IMR-90 (cell line): ENCODE measurements around the gene ADCY2. TPM values are rescaled to one million over a fixed set of nuclear protein-coding genes. Genes with fewer than 3 reads are reported as not detected.

Experiments used
- ATAC-seq: fragments of 200-7000 bp; cut with Tn5 transposase; 2 replicates; pipeline ENCODE4 v1.9.1; 2020; ENCODE audit warnings: low read depth, mild to moderate bottlenecking, moderate library complexity
- BruUV-seq: library from RNA; stranded (reverse); fragments of 400-500 nt; replicated peaks from 2 replicates; lab custom pipeline; 2021; lab: Mats Ljungman, UMichigan
- CTCF ChIA-PET: fragments of 300-600 bp; formaldehyde crosslinking; extraction: SDS; loops from one replicate; lab custom pipeline; 2021; ENCODE audit warnings: antibody characterized with exemption; lab: Yijun Ruan, JAX
- POLR2A ChIA-PET: fragments of 300-600 bp; sonication (Branson Sonifier 250); formaldehyde crosslinking; loops from one replicate; lab custom pipeline; 2022; ENCODE audit warnings: antibody characterized with exemption; ENCODE audit not compliant: unreplicated experiment; lab: Charles Lee
- DNase-seq: peaks from one replicate; pipeline ENCODE4 v3.0.0; 2013
- H2AFZ ChIP-seq: replicated peaks from 2 replicates; pipeline ENCODE3; 2013; ENCODE audit warnings: low read length, mild to moderate bottlenecking; ENCODE audit not compliant: poor library complexity
- H2AK5ac ChIP-seq: 2 replicates; pipeline ENCODE4 v1.6.1; 2013; ENCODE audit warnings: low read depth, low read length, inconsistent platforms
- H2AK9ac ChIP-seq: replicated peaks from 2 replicates; pipeline ENCODE3; 2013; ENCODE audit warnings: mild to moderate bottlenecking, low read depth, low read length, moderate library complexity; ENCODE audit not compliant: poor library complexity
- H2BK120ac ChIP-seq: 2 replicates; pipeline ENCODE4 v1.6.1; 2013; ENCODE audit warnings: low read depth, low read length, inconsistent platforms
- H2BK15ac ChIP-seq: 3 replicates; pipeline ENCODE4 v1.6.1; 2013; ENCODE audit warnings: low read depth, low read length, inconsistent platforms
- H2BK20ac ChIP-seq: 2 replicates; pipeline ENCODE4 v1.6.1; 2013; ENCODE audit warnings: low read depth, mild to moderate bottlenecking, inconsistent platforms, low read length, moderate library complexity
- H2BK5ac ChIP-seq: 2 replicates; pipeline ENCODE4 v1.6.1; 2013; ENCODE audit warnings: mild to moderate bottlenecking, low read depth, low read length, inconsistent platforms; ENCODE audit not compliant: poor library complexity, severe bottlenecking
- H3K14ac ChIP-seq: replicated peaks from 2 replicates; pipeline ENCODE4 v1.6.1; 2013; ENCODE audit warnings: low read depth, low read length, inconsistent platforms
- H3K18ac ChIP-seq: 2 replicates; pipeline ENCODE4 v1.6.1; 2013; ENCODE audit warnings: low read depth, low read length, control low read depth
- H3K23ac ChIP-seq: 2 replicates; pipeline ENCODE4 v1.6.1; 2013; ENCODE audit warnings: low read depth, low read length, inconsistent platforms
- H3K27ac ChIP-seq: 2 replicates; pipeline ENCODE4 v1.5.1; 2013; ENCODE audit warnings: mild to moderate bottlenecking, control low read depth, low read length; ENCODE audit not compliant: insufficient read depth
- H3K27me3 ChIP-seq: 2 replicates; pipeline ENCODE4 v1.6.1; 2013; ENCODE audit warnings: low read length; ENCODE audit not compliant: control insufficient read depth, insufficient read depth
- H3K36me3 ChIP-seq: 2 replicates; pipeline ENCODE4 v1.6.1; 2013; ENCODE audit warnings: low read length, mixed read lengths; ENCODE audit not compliant: control insufficient read depth, insufficient read depth
- H3K4ac ChIP-seq: 2 replicates; pipeline ENCODE4 v1.6.1; 2013; ENCODE audit warnings: low read depth, low read length, inconsistent platforms
- H3K4me1 ChIP-seq: 2 replicates; pipeline ENCODE4 v1.6.1; 2013; ENCODE audit warnings: low read length, mixed read lengths; ENCODE audit not compliant: control insufficient read depth, insufficient read depth
- H3K4me2 ChIP-seq: 2 replicates; pipeline ENCODE4 v1.6.1; 2013; ENCODE audit warnings: low read depth, mild to moderate bottlenecking, control low read depth, low read length, moderate library complexity
- H3K4me3 ChIP-seq: 2 replicates; pipeline ENCODE4 v1.5.1; 2013; ENCODE audit warnings: low read depth, mild to moderate bottlenecking, control low read depth, low read length, moderate library complexity; ENCODE audit not compliant: insufficient read depth
- H3K56ac ChIP-seq: 2 replicates; pipeline ENCODE4 v1.6.1; 2013; ENCODE audit warnings: low read length, inconsistent platforms; ENCODE audit not compliant: insufficient read depth; ENCODE audit errors: extremely low read depth
- H3K79me1 ChIP-seq, 2 experiments: 2 replicates each; pipeline ENCODE4 v1.6.1; 2013; ENCODE audit warnings: low read length in 2 of 2, inconsistent platforms in 1 of 2, low read depth in 1 of 2
- H3K9ac ChIP-seq: 2 replicates; pipeline ENCODE4 v1.6.1; 2013; ENCODE audit warnings: low read depth, low read length, control low read depth
- H3K9me1 ChIP-seq: 2 replicates; pipeline ENCODE4 v1.6.1; 2013; ENCODE audit warnings: low read length, inconsistent platforms; ENCODE audit not compliant: insufficient read depth
- H3K9me3 ChIP-seq: 2 replicates; pipeline ENCODE4 v1.6.1; 2013; ENCODE audit warnings: low read length; ENCODE audit not compliant: control insufficient read depth, insufficient read depth
- H4K20me1 ChIP-seq: 2 replicates; pipeline ENCODE4 v1.6.1; 2013; ENCODE audit warnings: low read length, inconsistent platforms; ENCODE audit not compliant: insufficient read depth
- H4K5ac ChIP-seq: 2 replicates; pipeline ENCODE4 v1.6.1; 2013; ENCODE audit warnings: mild to moderate bottlenecking, low read depth, low read length, control low read depth
- H4K8ac ChIP-seq, 2 experiments: 2 replicates each; pipeline ENCODE4 v1.6.1; 2013; ENCODE audit warnings: low read depth in 2 of 2, low read length in 2 of 2, control low read depth in 1 of 2, inconsistent platforms in 1 of 2
- H4K91ac ChIP-seq: 2 replicates; pipeline ENCODE4 v1.6.1; 2013; ENCODE audit warnings: low read depth, low read length, inconsistent platforms; ENCODE audit not compliant: insufficient read depth
- BHLHE40 ChIP-seq: fragments of 150-350 bp; IDR thresholded peaks from 2 replicates; pipeline ENCODE4 v1.6.1; 2016; ENCODE audit warnings: mild to moderate bottlenecking, low read depth, low read length
- CEBPB ChIP-seq: IDR thresholded peaks from 2 replicates; pipeline ENCODE4 v1.6.1; 2012; ENCODE audit warnings: low read depth, low read length, improper control_type of control experiment
- ELK1 ChIP-seq: fragments of 150-350 bp; IDR thresholded peaks from 2 replicates; pipeline ENCODE4 v1.6.1; 2016; ENCODE audit warnings: low read depth, mild to moderate bottlenecking, low read length, moderate library complexity, borderline replicate concordance
- MAZ ChIP-seq: IDR thresholded peaks from 2 replicates; pipeline ENCODE4 v1.6.1; 2012; ENCODE audit warnings: low read depth, mild to moderate bottlenecking, low read length, improper control_type of control experiment, moderate library complexity, borderline replicate concordance
- NFE2L2 ChIP-seq: fragments of 150-350 bp; IDR thresholded peaks from 2 replicates; pipeline ENCODE4 v1.6.1; 2016; ENCODE audit warnings: low read depth, mild to moderate bottlenecking, low read length
- POLR2A ChIP-seq: IDR thresholded peaks from 2 replicates; pipeline ENCODE4 v1.6.1; 2012; ENCODE audit warnings: mild to moderate bottlenecking, low read depth, low read length
- RCOR1 ChIP-seq: IDR thresholded peaks from 2 replicates; pipeline ENCODE4 v1.6.1; 2012; ENCODE audit warnings: mild to moderate bottlenecking, low read length, improper control_type of control experiment; ENCODE audit not compliant: insufficient replicate concordance
- USF2 ChIP-seq: fragments of 150-350 bp; IDR thresholded peaks from 2 replicates; pipeline ENCODE4 v1.6.1; 2017; ENCODE audit warnings: mild to moderate bottlenecking, antibody characterized with exemption, low read length, low read depth
- WGBS, 2 experiments: methylation state at CpG; one replicate each; pipeline versions ENCODE4 v1.1.5 to v1.1.7; 2013; ENCODE audit warnings: missing lambda C conversion rate in 2 of 2; ENCODE audit not compliant: insufficient read length in 1 of 2; ENCODE audit errors: extremely low coverage in 2 of 2; 5-methylcytosine and 5-hydroxymethylcytosine counted together
- dilution Hi-C: fragments of 300-500 bp; cut with HindIII; formaldehyde crosslinking; loops from one replicate; pipeline ENCODE4 v1.14.3; 2018; ENCODE audit warnings: low sequenced_read_pairs; ENCODE audit not compliant: unreplicated experiment
- in situ Hi-C: fragments of 300-500 bp; cut with MboI; formaldehyde crosslinking; loops from 3 replicates; pipeline ENCODE4 v1.14.3; 2019; ENCODE audit warnings: low sequenced_read_pairs, inconsistent platforms, mixed read lengths
- intact Hi-C: fragments of 100-400 bp; cut with micrococcal nuclease; formaldehyde crosslinking; loops from 2 replicates; pipeline ENCODE4 v1.10.0; 2022
- polyA plus RNA-seq, 3 experiments: library from polyadenylated mRNA; depleted of rRNA; stranded (reverse); fragments of >200 nt; gene quantifications; 2 replicates each; pipeline ENCODE4 v1.2.3, GENCODE V29; 2012; ENCODE audit warnings: low replicate concordance in 1 of 3
- total RNA-seq: library from RNA; depleted of rRNA; stranded (reverse); fragments of >200 nt; gene quantifications from 2 replicates; pipeline ENCODE4 v1.2.3, GENCODE V29; 2012

ADCY2 gene
- total and polyA plus RNA-seq, 2 of the 4 experiments (the other 2 are of a cell fraction): not detected

- DNase-seq (no peak), ATAC-seq (no peak)
- Histone ChIP-seq H3K27ac (no peak overlapping the region), H2BK120ac (no peak overlapping the region), H4K20me1 (no peaks in the 10 kb centered on the region), H3K14ac (no peak overlapping the region), H3K4me3 (no peak overlapping the region), H2AK5ac (no peak overlapping the region), H3K9me3 (no peaks in the 10 kb centered on the region), H4K8ac (no peak overlapping the region), H4K91ac (no peak overlapping the region), H3K18ac (no peak overlapping the region), H3K4ac (no peak overlapping the region), H3K4me2 (no peak overlapping the region), H2AK9ac (no peak overlapping the region), H3K4me1 (no peaks in the 10 kb centered on the region), H3K9me1 (no peaks in the 10 kb centered on the region), H2BK5ac (no peak overlapping the region), H2AFZ (no peak overlapping the region), H4K5ac (no peak overlapping the region), H3K9ac (no peak overlapping the region), H3K56ac (no peak overlapping the region), H2BK15ac (no peak overlapping the region), H3K27me3 (peaks cover 10% of the 10 kb centered on the region), H3K23ac (no peak overlapping the region), H3K36me3 (no peaks in the 10 kb centered on the region), H3K79me1 (no peaks in the 10 kb centered on the region), H2BK20ac (no peak overlapping the region)
- TF ChIP-seq CEBPB: no peak
- no peak for TF ChIP-seq MAZ
- TF ChIP-seq USF2: no peak
- TF ChIP-seq POLR2A: no peak
- TF ChIP-seq RCOR1: no peak
- TF ChIP-seq ELK1: no peak
- no peak for TF ChIP-seq BHLHE40
- no peak for TF ChIP-seq NFE2L2
- WGBS, 2 experiments: no CpG with 5 or more reads among the region's 2 CpGs
- in situ Hi-C loops (no loop called here), dilution Hi-C loops (no loop called here), intact Hi-C loops (no loop called here)
- ChIA-PET CTCF (no interaction called here), POLR2A (no interaction called here)
- BruUV-seq: no TSS peak
Measured at GRCh38 chr5:7842531-7842930, 446.6 kb downstream of the ADCY2 start.
